Activated B cell treated with CpG ODN at 0.5 μM for 24 hours (primary cell): ENCODE measurements around the gene LRFN5. TPM values are rescaled to one million over a fixed set of nuclear protein-coding genes. Genes with fewer than 3 reads are reported as not detected.
"Not testable (repeated sequence)": the region's sequence is repeated elsewhere in the genome, so short reads cannot be mapped to it uniquely, and the experiment has no call there.

Source experiments
- ATAC-seq: fragments of 200-7000 bp; cut with Tn5 transposase; one replicate; pipeline ENCODE4 v1.10.0; 2021; ENCODE audit warnings: low read depth, mild to moderate bottlenecking, moderate library complexity
- CTCF ChIA-PET: fragments of 350-600 bp; sonication (Branson Sonifier 250); formaldehyde crosslinking; loops from one replicate; lab custom pipeline; 2021; ENCODE audit warnings: antibody characterized with exemption; lab: Charles Lee
- POLR2A ChIA-PET: fragments of 350-600 bp; sonication (Branson Sonifier 250); formaldehyde crosslinking; loops from one replicate; lab custom pipeline; 2021; ENCODE audit warnings: antibody characterized with exemption; lab: Charles Lee
- DNase-seq: peaks from one replicate; pipeline ENCODE4 v3.0.0; 2022
- H3K27ac Mint-ChIP-seq: one replicate; pipeline ENCODE4 v1.8.0; 2020; ENCODE audit warnings: mixed read lengths
- H3K27me3 Mint-ChIP-seq: one replicate; pipeline ENCODE4 v1.8.0; 2021; ENCODE audit warnings: mixed read lengths
- H3K36me3 Mint-ChIP-seq: one replicate; pipeline ENCODE4 v1.8.0; 2021; ENCODE audit warnings: low read depth, mixed read lengths
- H3K4me1 Mint-ChIP-seq: one replicate; pipeline ENCODE4 v1.8.0; 2021; ENCODE audit warnings: mixed read lengths
- H3K4me3 Mint-ChIP-seq: one replicate; pipeline ENCODE4 v1.8.0; 2020; ENCODE audit warnings: mild to moderate bottlenecking, mixed read lengths
- H3K9me3 Mint-ChIP-seq: one replicate; pipeline ENCODE4 v1.8.0; 2020; ENCODE audit warnings: mixed read lengths
- CTCF ChIP-seq: fragments of 200-600 bp; IDR thresholded peaks from one replicate; pipeline ENCODE4 v1.8.0; 2022; ENCODE audit warnings: antibody characterized with exemption, mild to moderate bottlenecking
- intact Hi-C: fragments of 100-400 bp; cut with micrococcal nuclease; formaldehyde crosslinking; loops from one replicate; pipeline ENCODE4 v1.15.1; 2024
- total RNA-seq: library from RNA; stranded (reverse); gene quantifications from 2 replicates; pipeline ENCODE4 v1.2.3, GENCODE V29; 2022

Gene LRFN5
- total RNA-seq, 1 donor from 2014 or later: 0.11 TPM

- H3K27me3 Mint-ChIP-seq: no peaks in the 10 kb centered on the region
- no peaks in the 10 kb centered on the region for H3K9me3 Mint-ChIP-seq
- H3K36me3 Mint-ChIP-seq: no peaks in the 10 kb centered on the region
- CTCF ChIA-PET: no interaction called here
- no peaks in the 10 kb centered on the region for H3K4me1 Mint-ChIP-seq
- no peak for TF ChIP-seq CTCF
- ATAC-seq (no peak), DNase-seq (no peak)
- POLR2A ChIA-PET: no interaction called here
- no peak overlapping the region for H3K4me3 Mint-ChIP-seq
- H3K27ac Mint-ChIP-seq: no peak overlapping the region
- intact Hi-C loops: no loop called here
Measured at GRCh38 chr14:41743140-41743539, 136.5 kb downstream of the LRFN5 start.

GRCh38 chr14:41749429-41749828 lies 142.8 kb downstream of the LRFN5 start:
- TF ChIP-seq CTCF: no peak
- no peaks in the 10 kb centered on the region for H3K9me3 Mint-ChIP-seq
- peaks cover 6% of the 10 kb centered on the region for H3K4me1 Mint-ChIP-seq
- intact Hi-C loops: no loop called here
- H3K27me3 Mint-ChIP-seq: no peaks in the 10 kb centered on the region
- DNase-seq: no peak
- ChIA-PET POLR2A (no interaction called here), CTCF (no interaction called here)
- peak overlapping the region; percentile 65 for H3K4me3 Mint-ChIP-seq
- H3K36me3 Mint-ChIP-seq: no peaks in the 10 kb centered on the region
- H3K27ac Mint-ChIP-seq: peak overlapping the region; percentile 14
- peak; percentile 78 for ATAC-seq

GRCh38 chr14:41750575-41750974 lies 143.9 kb downstream of the LRFN5 start:
- H3K4me3 Mint-ChIP-seq, H3K4me1 Mint-ChIP-seq, H3K27ac Mint-ChIP-seq, intact Hi-C loops, ATAC-seq, H3K9me3 Mint-ChIP-seq, DNase-seq, H3K27me3 Mint-ChIP-seq, H3K36me3 Mint-ChIP-seq, POLR2A ChIA-PET, CTCF ChIA-PET: not testable (repeated sequence)

GRCh38 chr14:41758011-41758665 lies 151.5 kb downstream of the LRFN5 start:
- Mint-ChIP-seq H3K27me3 (no peaks in the 10 kb centered on the region), H3K4me1 (no peaks in the 10 kb centered on the region), H3K4me3 (no peak overlapping the region), H3K27ac (no peak overlapping the region), H3K36me3 (no peaks in the 10 kb centered on the region), H3K9me3 (no peaks in the 10 kb centered on the region)
- intact Hi-C loops: no loop called here
- POLR2A ChIA-PET: no interaction called here
- no peak for TF ChIP-seq CTCF
- CTCF ChIA-PET: no interaction called here
- ATAC-seq (no peak), DNase-seq (no peak)

GRCh38 chr14:41761204-41761603 lies 154.5 kb downstream of the LRFN5 start:
- no peaks in the 10 kb centered on the region for H3K27me3 Mint-ChIP-seq
- H3K36me3 Mint-ChIP-seq: no peaks in the 10 kb centered on the region
- no peak overlapping the region for H3K4me3 Mint-ChIP-seq
- no peaks in the 10 kb centered on the region for H3K9me3 Mint-ChIP-seq
- ChIA-PET POLR2A (no interaction called here), CTCF (no interaction called here)
- H3K4me1 Mint-ChIP-seq: no peaks in the 10 kb centered on the region
- TF ChIP-seq CTCF: no peak
- ATAC-seq: no peak
- H3K27ac Mint-ChIP-seq: no peak overlapping the region
- intact Hi-C loops: no loop called here
- no peak for DNase-seq

GRCh38 chr14:41766772-41767171 lies 160.1 kb downstream of the LRFN5 start:
- no peak overlapping the region for H3K4me3 Mint-ChIP-seq
- intact Hi-C loops: no loop called here
- no peaks in the 10 kb centered on the region for H3K9me3 Mint-ChIP-seq
- CTCF ChIA-PET: no interaction called here
- no peak overlapping the region for H3K27ac Mint-ChIP-seq
- H3K27me3 Mint-ChIP-seq: no peaks in the 10 kb centered on the region
- no peak for DNase-seq
- POLR2A ChIA-PET: no interaction called here
- TF ChIP-seq CTCF: no peak
- H3K4me1 Mint-ChIP-seq: no peaks in the 10 kb centered on the region
- ATAC-seq: no peak
- no peaks in the 10 kb centered on the region for H3K36me3 Mint-ChIP-seq
